ENCODE data around the gene PAXX.

The PAXX gene

DNA sequence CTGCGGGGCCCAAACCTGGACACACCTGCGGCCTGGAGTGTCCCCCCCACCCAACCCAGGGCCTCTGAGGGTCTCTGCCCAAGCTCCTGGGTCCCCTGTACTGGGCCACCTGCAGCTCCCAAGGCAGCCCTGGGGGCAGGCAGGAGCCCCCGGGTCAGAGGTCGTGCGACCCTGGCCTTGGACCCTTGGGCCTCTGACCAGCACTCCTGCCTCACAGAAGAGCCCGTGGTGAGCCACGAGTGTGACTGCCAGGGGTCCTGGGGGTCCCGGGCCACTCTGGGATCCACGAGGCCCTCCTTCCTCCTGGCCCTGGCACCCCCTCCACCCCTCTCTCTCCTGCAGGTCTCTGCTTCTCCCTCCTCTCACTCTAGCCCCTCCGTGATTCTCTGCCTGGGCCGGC lies 19.9 kb upstream of the PAXX start:
- Mint-ChIP-seq H3K36me3 (no peaks in the 10 kb centered on the region), H3K4me3 (no peak overlapping the region), H3K27ac (no peak overlapping the region), H3K9me3 (no peaks in the 10 kb centered on the region), H3K4me1 (peaks cover 7% of the 10 kb centered on the region), H3K27me3 (no peaks in the 10 kb centered on the region)

DNA sequence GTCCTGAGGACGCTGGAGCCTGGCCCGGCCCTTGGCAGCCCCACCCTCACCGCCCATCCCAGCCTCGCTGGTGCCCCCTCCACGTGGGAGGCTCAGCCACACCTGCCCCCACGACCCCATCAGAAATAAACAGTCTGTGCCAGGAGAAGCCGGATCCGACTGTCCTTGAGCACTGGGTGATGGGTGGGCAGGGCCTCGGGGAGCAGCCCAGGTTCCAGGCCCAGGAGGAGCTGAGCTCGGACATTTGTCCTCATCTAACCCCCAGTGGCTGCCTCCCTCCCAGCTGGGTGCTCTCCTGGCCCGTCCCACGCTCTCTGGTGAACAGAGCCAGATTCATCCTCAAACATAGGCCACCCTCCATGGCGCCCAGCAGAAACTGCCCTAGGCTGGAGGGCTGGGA lies 19.5 kb upstream of the PAXX start:
- H3K27ac Mint-ChIP-seq: no peak overlapping the region
- H3K27me3 Mint-ChIP-seq: no peaks in the 10 kb centered on the region
- H3K4me3 Mint-ChIP-seq: no peak overlapping the region
- peaks cover 7% of the 10 kb centered on the region for H3K4me1 Mint-ChIP-seq
- H3K9me3 Mint-ChIP-seq: no peaks in the 10 kb centered on the region
- no peaks in the 10 kb centered on the region for H3K36me3 Mint-ChIP-seq

GRCh38 chr9:136973618-136974617 lies 18.3 kb upstream of the PAXX start:
- Mint-ChIP-seq H3K9me3 (no peaks in the 10 kb centered on the region), H3K27me3 (no peaks in the 10 kb centered on the region), H3K27ac (no peak overlapping the region), H3K36me3 (no peaks in the 10 kb centered on the region), H3K4me1 (peaks cover 7% of the 10 kb centered on the region), H3K4me3 (no peak overlapping the region)

DNA sequence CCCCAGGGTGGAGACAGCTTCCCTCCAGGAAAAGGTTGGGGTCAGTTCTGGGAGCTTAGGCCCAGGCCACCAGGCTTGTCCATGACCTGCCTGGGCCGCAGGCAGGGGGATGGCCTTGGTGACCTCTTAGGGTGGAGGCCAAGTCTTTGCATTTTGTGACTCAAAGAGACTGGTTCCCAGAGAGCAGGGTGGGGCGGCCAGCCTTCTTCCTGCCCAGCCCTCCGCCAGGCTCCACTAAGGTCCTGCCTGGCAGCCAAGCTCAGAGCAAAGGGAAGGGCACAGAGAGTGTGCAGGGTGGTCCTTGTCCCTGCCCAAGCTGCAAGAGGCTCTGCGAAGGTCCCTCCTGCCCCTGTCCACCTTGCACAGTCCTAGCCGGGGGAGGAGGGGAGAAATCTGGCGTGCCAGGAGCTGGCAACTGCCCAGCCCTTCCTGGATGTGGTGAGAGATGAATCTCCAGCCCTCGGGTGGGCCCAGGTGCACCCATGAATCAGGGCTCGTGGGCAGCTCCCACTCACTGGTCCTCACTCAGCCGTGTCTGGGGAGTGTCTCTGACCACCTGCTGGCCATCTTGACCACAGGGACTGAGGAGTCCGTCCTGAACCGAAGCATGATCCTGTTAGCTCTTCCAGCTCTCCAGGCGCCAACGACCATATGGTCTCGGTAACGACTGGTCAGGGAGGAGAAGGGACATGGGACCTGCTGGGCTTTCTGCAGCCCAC lies 17.2 kb upstream of the PAXX start:
- no peak overlapping the region for H3K27ac Mint-ChIP-seq

GRCh38 chr9:136975644-136976043 lies 16.6 kb upstream of the PAXX start:
- Mint-ChIP-seq H3K9me3 (no peaks in the 10 kb centered on the region), H3K4me3 (no peak overlapping the region), H3K27ac (no peak overlapping the region), H3K36me3 (no peaks in the 10 kb centered on the region), H3K4me1 (peaks cover 7% of the 10 kb centered on the region), H3K27me3 (no peaks in the 10 kb centered on the region)

More for the DNA sequence above, 17.2 kb upstream of the PAXX start:
- Mint-ChIP-seq H3K4me1 (peaks cover 7% of the 10 kb centered on the region), H3K36me3 (no peaks in the 10 kb centered on the region), H3K9me3 (no peaks in the 10 kb centered on the region), H3K4me3 (no peak overlapping the region), H3K27me3 (no peaks in the 10 kb centered on the region)

DNA sequence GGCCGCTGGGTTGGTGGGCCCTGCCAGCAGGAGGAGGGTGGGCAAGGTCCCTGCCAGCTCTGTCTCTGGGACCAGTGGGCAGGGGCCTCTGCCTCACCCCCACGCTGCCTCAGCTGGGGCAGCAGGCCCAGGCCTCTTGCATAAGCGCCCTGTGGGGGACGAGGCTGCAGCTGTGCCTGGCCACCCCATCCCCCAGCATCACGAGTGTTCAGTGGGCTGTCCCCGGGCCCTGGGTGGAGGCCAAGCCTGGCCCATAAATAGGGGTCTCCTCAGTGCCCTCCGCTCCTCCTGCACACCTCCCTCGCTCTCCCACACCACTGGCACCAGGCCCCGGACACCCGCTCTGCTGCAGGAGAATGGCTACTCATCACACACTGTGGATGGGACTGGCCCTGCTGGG lies 15.0 kb upstream of the PAXX start, which contains the start of gene PTGDS:
Gene PTGDS, plus strand, starts transcription at position 282 of the 400 bp plus-strand sequence. Its CDS starts 75 bp downstream, at position 357.
- Mint-ChIP-seq H3K27me3 (no peaks in the 10 kb centered on the region), H3K4me3 (peak within 1 kb of the TSS; percentile 26), H3K4me1 (peaks cover 7% of the 10 kb centered on the region), H3K9me3 (no peaks in the 10 kb centered on the region), H3K36me3 (no peaks in the 10 kb centered on the region), H3K27ac (no peak within 1 kb of the TSS)

GRCh38 chr9:136977649-136978072 lies 14.6 kb upstream of the PAXX start:
- no peaks in the 10 kb centered on the region for H3K9me3 Mint-ChIP-seq
- no peak overlapping the region for H3K27ac Mint-ChIP-seq
- H3K36me3 Mint-ChIP-seq: no peaks in the 10 kb centered on the region
- peaks cover 7% of the 10 kb centered on the region for H3K4me1 Mint-ChIP-seq
- H3K4me3 Mint-ChIP-seq: no peak overlapping the region
- H3K27me3 Mint-ChIP-seq: no peaks in the 10 kb centered on the region

GRCh38 chr9:136978073-136978864 lies 14.0 kb upstream of the PAXX start:
- Mint-ChIP-seq H3K27me3 (no peaks in the 10 kb centered on the region), H3K27ac (no peak overlapping the region), H3K4me1 (peaks cover 7% of the 10 kb centered on the region), H3K9me3 (no peaks in the 10 kb centered on the region), H3K4me3 (no peak overlapping the region), H3K36me3 (no peaks in the 10 kb centered on the region)

- peaks cover 10% of the 10 kb centered on the region for H3K4me1 Mint-ChIP-seq
- H3K36me3 Mint-ChIP-seq: no peaks in the 10 kb centered on the region
- H3K9me3 Mint-ChIP-seq: no peaks in the 10 kb centered on the region
- peaks cover 3% of the 10 kb centered on the region for H3K27me3 Mint-ChIP-seq
- H3K27ac Mint-ChIP-seq: no peak overlapping the region
- no peak overlapping the region for H3K4me3 Mint-ChIP-seq
Observed at GRCh38 chr9:136978865-136979544, 13.2 kb upstream of the PAXX start.

GRCh38 chr9:136979769-136980587 lies 12.2 kb upstream of the PAXX start:
- Mint-ChIP-seq H3K4me3 (no peak overlapping the region), H3K27me3 (peaks cover 4% of the 10 kb centered on the region), H3K4me1 (peaks cover 8% of the 10 kb centered on the region), H3K36me3 (no peaks in the 10 kb centered on the region), H3K9me3 (no peaks in the 10 kb centered on the region), H3K27ac (no peak overlapping the region)

- no peaks in the 10 kb centered on the region for H3K36me3 Mint-ChIP-seq
- no peak overlapping the region for H3K4me3 Mint-ChIP-seq
- H3K9me3 Mint-ChIP-seq: no peaks in the 10 kb centered on the region
- H3K27me3 Mint-ChIP-seq: peaks cover 4% of the 10 kb centered on the region
- H3K27ac Mint-ChIP-seq: no peak overlapping the region
- H3K4me1 Mint-ChIP-seq: peaks cover 3% of the 10 kb centered on the region
Observed at GRCh38 chr9:136980669-136981478, 11.3 kb upstream of the PAXX start.

DNA sequence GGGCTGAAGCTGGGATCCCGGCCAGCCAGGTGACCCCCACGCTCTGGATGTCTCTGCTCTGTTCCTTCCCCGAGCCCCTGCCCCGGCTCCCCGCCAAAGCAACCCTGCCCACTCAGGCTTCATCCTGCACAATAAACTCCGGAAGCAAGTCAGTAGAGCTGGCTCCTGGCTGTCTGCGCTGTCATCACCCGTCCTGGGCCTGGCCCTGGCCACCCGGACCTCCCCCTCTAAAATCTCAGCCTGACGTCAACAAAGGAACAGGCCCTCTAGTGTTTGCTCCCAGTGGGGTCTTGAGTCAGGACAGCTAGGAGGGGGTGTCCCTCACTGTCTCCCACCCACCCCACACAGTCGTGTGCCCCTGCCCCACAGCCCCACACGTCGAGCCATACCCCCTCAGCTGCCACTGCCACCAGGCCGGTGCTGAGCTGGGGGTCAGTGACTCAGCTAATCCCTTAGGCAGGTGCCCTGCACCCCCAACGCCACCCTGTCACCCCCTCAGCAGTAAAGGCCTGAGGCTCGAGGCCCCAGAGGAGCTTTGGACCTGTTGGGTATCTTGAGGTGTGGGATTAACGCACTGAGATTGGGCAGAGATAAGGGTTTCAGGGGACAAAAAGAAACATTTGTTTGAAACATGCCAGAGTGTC lies 10.5 kb upstream of the PAXX start:
- Mint-ChIP-seq H3K27me3 (peaks cover 4% of the 10 kb centered on the region), H3K4me1 (peaks cover 3% of the 10 kb centered on the region), H3K4me3 (no peak overlapping the region), H3K9me3 (no peaks in the 10 kb centered on the region), H3K27ac (no peak overlapping the region), H3K36me3 (no peaks in the 10 kb centered on the region)

Data from activated naive CD4-positive, alpha-beta T cell treated with anti-CD3 and anti-CD28 coated beads, Interleukin-2, amount 50 U/mL, for 24 hours (primary cell).